Gastroesophageal sphincter (tissue), 3 donors: ENCODE measurements around the gene BCAS3.

Experiments
- EP300 ChIP-seq: sonication (generic); formaldehyde crosslinking; IDR thresholded peaks from one replicate; pipeline ENCODE4 v1.6.1; 2017; ENCODE audit warnings: antibody characterized with exemption, mild to moderate bottlenecking
- POLR2A ChIP-seq, 2 donors: fragments of 450-650 bp; IDR thresholded peaks; one replicate each; pipeline ENCODE4 v1.6.1; 2017; ENCODE audit warnings: antibody characterized with exemption in 2 of 2, mild to moderate bottlenecking in 2 of 2, moderate library complexity in 1 of 2
- POLR2AphosphoS5 ChIP-seq: sonication (generic); formaldehyde crosslinking; IDR thresholded peaks from one replicate; pipeline ENCODE4 v1.6.1; 2017; ENCODE audit warnings: antibody characterized with exemption
- TF ChIP-seq, protein P1 (sequence below), 4 experiments: fragments of 200-600 bp in 2 of 4; fragments of 450-650 bp in 2 of 4; sonication (generic) in 1 of 4; IDR thresholded peaks; one replicate each; pipeline ENCODE4 v1.5.1; 2017 to 2019; ENCODE audit warnings: antibody characterized with exemption in 4 of 4, mild to moderate bottlenecking in 2 of 4, moderate library complexity in 2 of 4

DNA sequence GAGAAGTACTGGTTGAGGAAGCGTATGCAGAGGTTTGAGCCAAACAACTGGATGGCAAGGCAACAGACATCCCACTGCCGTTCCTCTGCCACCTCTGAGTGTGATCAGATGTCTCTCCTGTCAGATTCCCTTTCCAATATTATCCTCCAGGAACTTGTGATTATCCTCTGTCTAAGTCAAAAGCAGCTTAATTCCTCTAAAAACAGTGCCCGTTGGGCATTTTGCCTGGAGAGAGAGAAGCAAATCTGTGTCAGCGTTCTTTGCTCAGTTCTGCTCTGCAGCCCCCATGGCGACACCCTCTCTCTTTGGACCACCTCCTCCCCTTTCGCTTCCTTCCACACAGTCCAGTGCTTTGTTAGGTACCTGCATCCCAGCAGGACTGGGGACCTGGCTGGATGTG lies 665.9 kb downstream of the BCAS3 start:
- TF ChIP-seq POLR2A (IDR thresholded peaks at IDR 0.05) = no peak
- TF ChIP-seq EP300 = no peak
- TF ChIP-seq, protein P1, sequence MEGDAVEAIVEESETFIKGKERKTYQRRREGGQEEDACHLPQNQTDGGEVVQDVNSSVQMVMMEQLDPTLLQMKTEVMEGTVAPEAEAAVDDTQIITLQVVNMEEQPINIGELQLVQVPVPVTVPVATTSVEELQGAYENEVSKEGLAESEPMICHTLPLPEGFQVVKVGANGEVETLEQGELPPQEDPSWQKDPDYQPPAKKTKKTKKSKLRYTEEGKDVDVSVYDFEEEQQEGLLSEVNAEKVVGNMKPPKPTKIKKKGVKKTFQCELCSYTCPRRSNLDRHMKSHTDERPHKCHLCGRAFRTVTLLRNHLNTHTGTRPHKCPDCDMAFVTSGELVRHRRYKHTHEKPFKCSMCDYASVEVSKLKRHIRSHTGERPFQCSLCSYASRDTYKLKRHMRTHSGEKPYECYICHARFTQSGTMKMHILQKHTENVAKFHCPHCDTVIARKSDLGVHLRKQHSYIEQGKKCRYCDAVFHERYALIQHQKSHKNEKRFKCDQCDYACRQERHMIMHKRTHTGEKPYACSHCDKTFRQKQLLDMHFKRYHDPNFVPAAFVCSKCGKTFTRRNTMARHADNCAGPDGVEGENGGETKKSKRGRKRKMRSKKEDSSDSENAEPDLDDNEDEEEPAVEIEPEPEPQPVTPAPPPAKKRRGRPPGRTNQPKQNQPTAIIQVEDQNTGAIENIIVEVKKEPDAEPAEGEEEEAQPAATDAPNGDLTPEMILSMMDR (IDR thresholded peaks at IDR 0.05) = no peak
- TF ChIP-seq POLR2AphosphoS5 = no peak
